ENCODE data around the gene TLE3.

- TF ChIP-seq CTCF (CRISPR knock-in tag; IDR thresholded peaks at IDR 0.05) (no peak), TP53 (CRISPR knock-in tag; conservative IDR thresholded peaks at IDR 0.05) (no peak), DR1 (CRISPR knock-in tag; IDR thresholded peaks at IDR 0.05) (no peak), SMAD3 (CRISPR knock-in tag; IDR thresholded peaks at IDR 0.05) (no peak), HHEX (CRISPR knock-in tag; IDR thresholded peaks at IDR 0.05) (no peak), MED1 (CRISPR knock-in tag; IDR thresholded peaks at IDR 0.05) (no peak), HOXD1 (CRISPR knock-in tag; IDR thresholded peaks at IDR 0.05) (no peak), MAX (IDR thresholded peaks at IDR 0.05) (no peak), ZSCAN12 (CRISPR knock-in tag; IDR thresholded peaks at IDR 0.05) (no peak), ARNT2 (CRISPR knock-in tag; IDR thresholded peaks at IDR 0.05; ENCODE audit: low read depth) (no peak), ZNF572 (CRISPR knock-in tag; IDR thresholded peaks at IDR 0.05) (no peak), POLR2AphosphoS2 (IDR thresholded peaks at IDR 0.05; ENCODE audit: low read depth, low read length) (no peak)
- TF ChIP-seq, protein P1, sequence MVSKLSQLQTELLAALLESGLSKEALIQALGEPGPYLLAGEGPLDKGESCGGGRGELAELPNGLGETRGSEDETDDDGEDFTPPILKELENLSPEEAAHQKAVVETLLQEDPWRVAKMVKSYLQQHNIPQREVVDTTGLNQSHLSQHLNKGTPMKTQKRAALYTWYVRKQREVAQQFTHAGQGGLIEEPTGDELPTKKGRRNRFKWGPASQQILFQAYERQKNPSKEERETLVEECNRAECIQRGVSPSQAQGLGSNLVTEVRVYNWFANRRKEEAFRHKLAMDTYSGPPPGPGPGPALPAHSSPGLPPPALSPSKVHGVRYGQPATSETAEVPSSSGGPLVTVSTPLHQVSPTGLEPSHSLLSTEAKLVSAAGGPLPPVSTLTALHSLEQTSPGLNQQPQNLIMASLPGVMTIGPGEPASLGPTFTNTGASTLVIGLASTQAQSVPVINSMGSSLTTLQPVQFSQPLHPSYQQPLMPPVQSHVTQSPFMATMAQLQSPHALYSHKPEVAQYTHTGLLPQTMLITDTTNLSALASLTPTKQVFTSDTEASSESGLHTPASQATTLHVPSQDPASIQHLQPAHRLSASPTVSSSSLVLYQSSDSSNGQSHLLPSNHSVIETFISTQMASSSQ (IDR thresholded peaks at IDR 0.05; ENCODE audit: low read depth), result no peak
- TF ChIP-seq, protein P1 (CRISPR knock-in tag; IDR thresholded peaks at IDR 0.05; ENCODE audit: borderline replicate concordance), result no peak
- TF ChIP-seq, protein P2, sequence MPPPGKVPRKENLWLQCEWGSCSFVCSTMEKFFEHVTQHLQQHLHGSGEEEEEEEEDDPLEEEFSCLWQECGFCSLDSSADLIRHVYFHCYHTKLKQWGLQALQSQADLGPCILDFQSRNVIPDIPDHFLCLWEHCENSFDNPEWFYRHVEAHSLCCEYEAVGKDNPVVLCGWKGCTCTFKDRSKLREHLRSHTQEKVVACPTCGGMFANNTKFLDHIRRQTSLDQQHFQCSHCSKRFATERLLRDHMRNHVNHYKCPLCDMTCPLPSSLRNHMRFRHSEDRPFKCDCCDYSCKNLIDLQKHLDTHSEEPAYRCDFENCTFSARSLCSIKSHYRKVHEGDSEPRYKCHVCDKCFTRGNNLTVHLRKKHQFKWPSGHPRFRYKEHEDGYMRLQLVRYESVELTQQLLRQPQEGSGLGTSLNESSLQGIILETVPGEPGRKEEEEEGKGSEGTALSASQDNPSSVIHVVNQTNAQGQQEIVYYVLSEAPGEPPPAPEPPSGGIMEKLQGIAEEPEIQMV (CRISPR knock-in tag; IDR thresholded peaks at IDR 0.05; ENCODE audit: low read depth), result no peak
Measured at GRCh38 chr15:70082281-70082900, 15.3 kb downstream of the TLE3 start.
